Small intestine (tissue), 7 donors: ENCODE results near the gene PRKCQ. TPM values are rescaled to one million over a fixed set of nuclear protein-coding genes. Genes with fewer than 3 reads are reported as not detected.

ENCODE experiments used
- DNase-seq, 2 donors: peaks; one replicate each; pipeline versions ENCODE4 v3.0.0 to v3.0.0-alpha.2; 2013
- FAIRE-seq: peaks from 2 replicates; lab custom pipeline; 2012; peaks lifted over from hg19 to GRCh38; lab: Jason Lieb, UNC
- H3K27ac ChIP-seq, 3 donors: one replicate each; pipeline ENCODE4 v1.5.1; 2013; ENCODE audit warnings: low read length in 2 of 3, mild to moderate bottlenecking in 2 of 3, control low read depth in 1 of 3, inconsistent platforms in 1 of 3, low read depth in 1 of 3, moderate library complexity in 1 of 3
- H3K27me3 ChIP-seq, 3 donors: one replicate each; pipeline ENCODE4 v1.6.1; 2013; ENCODE audit warnings: low read length in 3 of 3, inconsistent platforms in 1 of 3; ENCODE audit not compliant: control insufficient read depth in 3 of 3, insufficient read depth in 3 of 3
- H3K36me3 ChIP-seq, 3 donors: one replicate each; pipeline ENCODE4 v1.6.1; 2013; ENCODE audit warnings: low read length in 3 of 3, inconsistent platforms in 1 of 3, low read depth in 1 of 3, mild to moderate bottlenecking in 1 of 3, moderate library complexity in 1 of 3; ENCODE audit not compliant: control insufficient read depth in 3 of 3, insufficient read depth in 2 of 3
- H3K4me1 ChIP-seq, 3 donors: one replicate each; pipeline ENCODE4 v1.6.1; 2013; ENCODE audit warnings: low read length in 2 of 3, inconsistent platforms in 1 of 3, low read depth in 1 of 3, mild to moderate bottlenecking in 1 of 3, moderate library complexity in 1 of 3; ENCODE audit not compliant: control insufficient read depth in 3 of 3, insufficient read depth in 2 of 3
- H3K4me3 ChIP-seq, 3 donors: one replicate each; pipeline ENCODE4 v1.5.1; 2013; ENCODE audit warnings: low read length in 3 of 3, control low read depth in 1 of 3, inconsistent platforms in 1 of 3, low read depth in 1 of 3, mild to moderate bottlenecking in 1 of 3, moderate library complexity in 1 of 3
- H3K9me3 ChIP-seq, 2 donors: one replicate each; pipeline ENCODE4 v1.6.1; 2013; ENCODE audit warnings: low read depth in 1 of 2, low read length in 1 of 2; ENCODE audit not compliant: control insufficient read depth in 2 of 2, insufficient read depth in 1 of 2
- whole genome bisulfite sequencing, 3 donors: extraction: QIAGEN DNeasy Blood & Tissue Kit; methylation state at CpG; one replicate each; pipeline ENCODE4 v1.1.7; 2013; 5-methylcytosine and 5-hydroxymethylcytosine counted together
- polyA plus RNA-seq, 4 donors: library from polyadenylated mRNA; stranded (reverse) in 3 of 4; unstranded in 1 of 4; fragments of 200-250 nt in 3 of 4; fragments of 120-200 nt in 1 of 4; gene quantifications; one replicate each; pipeline versions ENCODE4 v1.2.1 to v1.2.3, GENCODE V29; 2013
- donor health status: healthy with polysubstance abuse.
- donor health status: control.
- donor health status: control.
- donor health status: Bipolar disorder and iron deficiency.
- donor health status: healthy.

The PRKCQ gene
- polyA plus RNA-seq, 4 donors = 0.91 to 3.4 (median 1.3) TPM

DNA sequence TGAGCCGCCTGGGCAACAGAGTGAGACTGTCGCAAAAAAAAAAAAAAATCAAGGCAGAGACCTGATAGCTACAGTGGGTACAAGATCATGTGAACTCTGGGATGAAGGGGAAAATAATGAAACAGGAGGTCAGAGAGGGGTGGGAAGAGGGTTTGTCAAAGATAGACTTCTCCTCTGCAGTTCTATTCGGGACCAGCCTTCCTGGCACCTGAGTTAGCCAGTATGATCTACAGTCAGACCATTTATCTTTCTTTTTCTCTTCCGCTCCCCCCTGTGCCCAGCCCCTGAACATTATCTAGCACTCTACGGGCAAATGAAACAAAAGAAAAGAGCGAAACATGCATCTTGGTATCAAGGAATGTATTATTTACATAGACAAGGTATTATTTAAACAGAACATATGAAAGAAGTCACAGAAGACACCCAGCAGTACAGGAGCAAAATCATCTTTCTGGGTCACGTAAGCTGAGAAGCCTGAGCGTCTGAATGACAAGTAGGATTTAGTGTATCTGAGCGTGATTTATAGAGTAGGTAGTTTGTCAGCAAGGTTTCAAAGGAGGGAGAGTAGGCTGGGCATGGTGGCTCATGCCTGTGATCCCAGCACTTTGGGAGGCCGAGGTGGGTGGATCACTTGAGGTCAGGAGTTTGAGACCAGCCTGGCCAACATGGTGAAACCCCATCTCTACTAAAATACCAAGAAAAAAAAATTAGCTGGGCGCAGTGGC, 109.0 kb downstream of the PRKCQ start:
- Histone ChIP-seq H3K27ac (no peak overlapping the region), H3K4me1 (peaks cover 0 to 16% (median 2%) of the 10 kb centered on the region in 3 donors), H3K36me3 (no peaks in the 10 kb centered on the region), H3K27me3 (no peaks in the 10 kb centered on the region), H3K4me3 (no peak overlapping the region), H3K9me3 (no peaks in the 10 kb centered on the region)
- FAIRE-seq (no peak), DNase-seq (no peak)
- WGBS, 3 donors = 93 to 97% (median 95%) methylated on average over 11 of the region's 11 CpGs

DNA sequence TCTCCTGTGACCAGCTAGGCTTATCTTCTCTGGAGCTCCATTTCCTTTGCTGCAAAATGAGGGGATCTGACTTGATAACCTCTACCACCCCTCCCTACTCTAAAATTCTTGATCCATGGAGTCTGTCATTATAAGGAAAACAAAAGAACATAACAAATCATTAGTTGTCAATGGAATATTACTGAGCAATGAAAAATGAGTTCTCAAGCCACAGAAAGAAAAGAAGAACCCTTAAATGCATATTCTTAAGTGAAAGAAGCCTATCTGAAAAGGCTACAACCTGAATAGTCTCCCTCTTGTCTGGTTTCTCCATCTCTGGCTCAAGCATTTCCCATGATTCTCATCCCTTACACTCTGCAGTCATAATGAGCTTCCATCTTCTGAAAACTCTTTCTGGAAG, 110.4 kb downstream of the PRKCQ start:
- FAIRE-seq (no peak), DNase-seq (no peak)
- Histone ChIP-seq H3K36me3 (no peaks in the 10 kb centered on the region), H3K9me3 (no peaks in the 10 kb centered on the region), H3K27ac (no peak overlapping the region), H3K27me3 (no peaks in the 10 kb centered on the region), H3K4me3 (no peak overlapping the region), H3K4me1 (peaks cover 0 to 12% (median 2%) of the 10 kb centered on the region in 3 donors)

DNA sequence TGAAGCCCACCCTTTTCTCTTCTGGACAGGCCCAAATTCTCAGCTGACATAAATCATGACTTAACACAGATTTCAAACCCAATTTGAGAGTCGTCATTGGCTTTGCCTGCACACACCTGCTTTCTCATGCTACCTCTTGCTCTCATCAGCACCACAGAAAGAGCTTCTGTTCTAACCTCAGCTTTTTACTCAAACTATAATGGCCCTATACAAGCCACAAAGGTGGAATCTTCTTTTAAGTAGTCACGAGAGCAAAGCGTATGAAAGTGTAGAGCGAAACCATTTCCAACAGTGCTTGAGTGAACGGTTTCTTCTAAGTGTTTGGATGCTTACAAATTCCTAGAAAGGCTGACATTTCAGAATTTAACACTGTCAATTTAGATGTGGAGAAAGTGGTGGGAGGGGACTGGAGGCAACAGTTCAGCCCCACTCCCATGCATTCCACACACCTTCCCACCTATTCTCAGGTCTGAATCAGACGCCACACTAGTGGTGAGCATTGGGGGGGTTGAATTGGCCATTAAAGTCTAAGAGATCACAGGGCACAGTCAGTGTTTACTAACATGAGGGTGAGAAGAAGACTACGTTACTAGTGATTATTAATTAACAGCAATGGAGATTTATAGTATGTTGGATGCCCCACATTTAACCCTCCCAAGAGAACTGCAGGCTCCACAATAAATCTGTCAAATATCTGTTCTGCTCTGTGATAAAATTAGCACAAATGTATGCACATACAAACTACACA, 114.0 kb downstream of the PRKCQ start:
- Histone ChIP-seq H3K27ac (no peak overlapping the region), H3K4me1 (peaks cover 0 to 9% (median 0%) of the 10 kb centered on the region in 3 donors), H3K9me3 (no peaks in the 10 kb centered on the region), H3K27me3 (no peaks in the 10 kb centered on the region), H3K4me3 (no peak overlapping the region), H3K36me3 (no peaks in the 10 kb centered on the region)
- peak in 1 of 2 donors; percentile 4 for DNase-seq
- 80 to 92% (median 81%) methylated on average over 7 of the region's 7 CpGs for WGBS, 3 donors
- FAIRE-seq = no peak

DNA sequence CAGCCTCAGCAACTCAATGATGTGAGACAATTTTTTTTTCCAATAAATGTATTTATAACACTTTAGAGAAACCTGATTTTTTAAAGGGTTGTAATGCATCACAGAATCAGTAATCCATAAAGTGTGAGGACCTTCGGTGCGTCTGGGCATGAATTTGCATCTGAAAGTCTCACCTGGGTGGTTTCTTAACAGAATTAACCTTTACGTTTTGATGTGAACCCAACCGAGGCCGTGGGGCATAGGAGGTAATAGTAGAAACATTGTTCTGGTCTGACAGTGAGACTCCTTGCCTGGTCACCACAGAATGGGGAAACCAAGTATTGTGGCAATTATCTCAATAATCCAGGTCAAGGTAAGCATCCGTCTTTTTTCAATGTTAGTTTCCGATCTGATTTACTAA, 114.6 kb downstream of the PRKCQ start:
- FAIRE-seq = no peak

DNA sequence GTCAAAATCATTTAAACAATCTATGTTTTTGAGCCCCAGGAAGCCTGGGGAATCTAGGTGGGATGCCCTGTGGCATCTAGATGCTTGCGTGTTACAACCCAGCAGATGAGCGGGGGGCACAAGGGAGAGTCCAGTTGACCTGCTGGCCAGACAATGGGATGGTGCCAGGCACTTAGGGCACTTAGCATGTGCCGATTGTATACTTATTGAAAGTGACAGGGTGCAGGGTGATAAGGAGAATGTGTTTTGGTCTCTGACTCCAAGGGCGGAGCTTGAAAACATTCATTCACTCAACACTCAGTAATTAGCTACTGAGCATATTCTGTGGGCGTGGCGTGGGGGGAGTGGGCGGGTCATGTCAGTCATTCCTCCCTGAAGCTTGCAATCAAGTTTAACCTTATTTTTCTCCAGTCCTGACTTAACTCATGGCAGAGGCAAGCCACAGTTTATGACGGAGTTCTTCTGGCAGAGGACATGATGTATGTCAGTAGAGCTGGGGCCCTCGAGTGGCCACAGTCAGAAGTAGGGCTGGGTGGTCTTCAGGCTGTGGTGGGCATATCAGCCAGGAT, 115.1 kb downstream of the PRKCQ start:
- Histone ChIP-seq H3K9me3 (no peaks in the 10 kb centered on the region), H3K36me3 (no peaks in the 10 kb centered on the region), H3K4me3 (no peak overlapping the region), H3K4me1 (peaks cover 0 to 9% (median 0%) of the 10 kb centered on the region in 3 donors), H3K27me3 (no peaks in the 10 kb centered on the region), H3K27ac (no peak overlapping the region)
- FAIRE-seq (no peak), DNase-seq (peak; percentile 13 to 15)
- WGBS, 3 donors = 86 to 90% (median 89%) methylated on average over 9 of the region's 9 CpGs

More for the DNA sequence above, 114.6 kb downstream of the PRKCQ start:
- no peak for DNase-seq
- Histone ChIP-seq H3K36me3 (no peaks in the 10 kb centered on the region), H3K9me3 (no peaks in the 10 kb centered on the region), H3K4me3 (no peak overlapping the region), H3K4me1 (peaks cover 0 to 9% (median 0%) of the 10 kb centered on the region in 3 donors), H3K27me3 (no peaks in the 10 kb centered on the region), H3K27ac (no peak overlapping the region)
- 77 to 84% (median 84%) methylated on average over 7 of the region's 7 CpGs for WGBS, 3 donors

DNA sequence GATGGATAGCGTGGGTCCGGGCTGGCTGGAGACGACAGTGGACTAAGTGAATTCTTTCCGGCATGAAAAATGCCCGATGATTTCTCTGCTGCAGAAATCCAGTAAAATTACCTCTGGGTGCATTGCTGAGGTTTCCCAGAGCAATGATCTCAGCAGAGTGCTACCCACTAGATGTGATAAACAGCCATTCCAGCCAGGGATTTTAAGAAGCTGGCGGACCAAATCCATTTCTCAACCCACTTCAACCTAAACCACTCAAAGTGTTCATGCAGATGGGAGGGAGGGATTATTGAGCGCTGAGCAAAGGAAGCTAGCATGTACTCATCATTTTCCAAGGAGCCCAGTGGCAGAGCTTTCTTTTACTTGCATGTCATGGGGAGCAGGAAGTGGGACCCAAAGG, 116.7 kb downstream of the PRKCQ start:
- Histone ChIP-seq H3K27me3 (no peaks in the 10 kb centered on the region), H3K4me3 (no peak overlapping the region), H3K4me1 (peaks cover 0 to 9% (median 0%) of the 10 kb centered on the region in 3 donors), H3K27ac (no peak overlapping the region), H3K9me3 (peaks cover 0 to 2% of the 10 kb centered on the region in 2 donors), H3K36me3 (peaks cover 0 to 4% (median 0%) of the 10 kb centered on the region in 3 donors)
- DNase-seq (no peak), FAIRE-seq (no peak)
- 84 to 98% (median 91%) methylated on average over 7 of the region's 7 CpGs for WGBS, 3 donors

DNA sequence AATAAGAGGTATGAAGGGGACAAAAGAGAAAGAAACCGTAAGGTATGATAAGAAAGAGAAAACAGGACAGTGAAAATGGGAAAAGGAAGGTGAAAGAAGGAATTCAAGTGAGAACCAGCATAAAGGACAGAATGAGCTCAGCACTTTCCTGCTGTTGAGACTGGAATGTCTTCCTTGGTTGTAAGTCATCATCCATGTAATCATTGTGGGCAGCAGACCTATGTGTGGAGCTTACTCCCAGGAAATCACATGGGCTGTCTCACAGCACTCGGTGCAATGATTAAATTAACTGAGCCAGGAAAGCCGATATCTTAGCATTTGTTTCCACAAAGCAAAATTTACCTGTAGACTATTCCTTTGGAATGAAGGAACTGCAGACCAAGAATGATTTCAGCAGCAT, 118.1 kb downstream of the PRKCQ start:
- 86 to 92% (median 89%) methylated on average over 3 of the region's 3 CpGs for WGBS, 3 donors
- FAIRE-seq = no peak
- DNase-seq = no peak
- H3K27ac ChIP-seq = no peak overlapping the region
- peaks cover 0 to 2% of the 10 kb centered on the region in 2 donors for H3K9me3 ChIP-seq
- H3K36me3 ChIP-seq = peaks cover 0 to 7% (median 0%) of the 10 kb centered on the region in 3 donors
- H3K4me1 ChIP-seq = peaks cover 0 to 7% (median 0%) of the 10 kb centered on the region in 3 donors
- no peaks in the 10 kb centered on the region for H3K27me3 ChIP-seq
- no peak overlapping the region for H3K4me3 ChIP-seq

DNA sequence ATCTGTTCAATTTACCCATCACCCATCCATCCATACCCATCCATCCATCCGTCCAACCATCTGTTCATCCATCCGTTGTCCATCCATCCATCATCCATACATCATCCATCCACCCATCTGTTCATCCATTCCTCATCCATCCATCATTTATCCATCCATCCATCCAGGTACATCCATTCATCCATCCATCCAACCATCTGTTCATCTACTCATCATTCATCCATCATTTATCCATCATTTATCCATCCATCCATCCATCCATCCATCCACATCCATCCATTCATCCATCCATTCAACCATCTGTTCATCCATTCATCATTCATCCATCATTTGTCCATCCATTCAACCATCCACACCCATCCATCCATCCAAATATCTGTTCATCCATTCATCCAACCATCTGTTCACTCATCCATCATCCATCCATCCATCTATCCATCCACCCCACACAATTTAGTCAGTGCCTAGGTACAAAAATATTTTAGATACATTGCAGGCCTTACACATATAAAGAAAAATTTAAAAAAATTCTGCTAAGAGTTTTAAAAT, 119.1 kb downstream of the PRKCQ start:
- DNase-seq (no peak), FAIRE-seq (no peak)
- no peak overlapping the region for H3K27ac ChIP-seq
- peaks cover 0 to 2% of the 10 kb centered on the region in 2 donors for H3K9me3 ChIP-seq
- no peaks in the 10 kb centered on the region for H3K4me1 ChIP-seq
- peaks cover 0 to 12% (median 0%) of the 10 kb centered on the region in 3 donors for H3K36me3 ChIP-seq
- H3K4me3 ChIP-seq = no peak overlapping the region
- H3K27me3 ChIP-seq = no peaks in the 10 kb centered on the region
- 86 to 94% (median 92%) methylated on average over 2 of the region's 2 CpGs for WGBS, 3 donors
